SHP77 (cell line): ENCODE results near the gene CABP5.

Experiments
- DNase-seq, 2 experiments: peaks; one replicate each; lab custom pipeline; 2025; lab: John Stamatoyannopoulos, UW

CABP5 gene

DNA sequence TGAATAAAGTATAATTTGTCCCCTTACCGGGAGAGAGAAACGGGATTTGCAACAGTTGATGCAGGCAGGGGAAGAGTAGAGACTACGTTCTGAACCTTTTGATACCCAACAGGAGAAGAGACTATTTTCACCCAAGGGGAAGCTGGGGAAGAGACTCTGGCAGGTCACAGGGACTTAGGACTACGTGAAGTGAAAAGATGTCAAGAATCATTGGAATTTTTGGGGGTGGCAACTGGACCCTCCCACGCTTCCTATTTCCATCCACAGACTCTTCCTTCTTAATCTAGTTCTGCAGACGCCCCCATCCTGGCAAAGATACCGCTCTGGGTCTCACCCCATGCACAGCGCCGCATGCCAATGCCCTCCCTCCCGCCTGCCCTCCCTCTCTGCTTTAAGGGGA lies 13.8 kb downstream of the CABP5 start:
- no peak for DNase-seq

DNA sequence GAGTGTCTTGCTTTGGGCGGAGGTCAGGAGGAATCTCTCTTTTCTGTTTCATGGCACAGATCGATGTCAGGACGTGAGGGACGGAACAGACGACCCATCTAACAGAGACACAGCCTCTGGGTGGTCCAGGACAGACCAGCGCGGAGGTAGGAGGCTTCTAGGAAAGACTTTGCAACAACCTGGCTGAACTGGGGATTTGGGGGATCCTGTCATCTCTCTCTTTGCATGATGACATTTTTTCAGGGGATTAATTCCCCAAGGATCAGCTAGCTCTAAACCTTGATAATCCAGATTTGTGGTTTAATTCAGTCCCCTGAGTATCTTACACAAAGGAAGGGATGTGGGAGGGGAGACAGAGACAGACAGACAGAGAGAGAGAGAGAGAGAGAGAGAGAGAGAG lies 14.4 kb downstream of the CABP5 start:
- no peak for DNase-seq

GRCh38 chr19:48025480-48025879 lies 18.4 kb downstream of the CABP5 start:
- DNase-seq: no peak

- no peak for DNase-seq
Observed at GRCh38 chr19:48023518-48023917, 20.4 kb downstream of the CABP5 start.

DNA sequence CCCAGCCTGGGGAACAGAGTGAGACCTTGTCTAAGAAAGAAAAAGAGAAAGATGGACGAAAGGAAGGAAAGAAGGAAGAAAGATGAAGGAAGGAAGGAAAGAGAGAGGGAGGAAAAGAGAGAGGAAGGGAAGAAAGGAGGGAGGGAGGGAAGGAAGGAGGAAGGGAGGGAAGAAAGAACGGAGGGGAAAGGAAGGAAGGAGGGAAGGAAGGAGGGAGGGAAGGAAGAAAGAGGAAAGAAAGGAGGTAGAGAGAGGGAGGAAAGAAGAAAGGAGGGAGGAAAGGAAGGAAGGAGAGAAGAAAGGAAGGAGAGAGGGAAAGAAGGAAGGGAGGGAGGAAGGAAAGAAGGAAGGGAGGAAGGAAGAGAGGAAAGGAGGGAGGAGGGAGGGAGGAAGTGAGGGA lies 20.9 kb downstream of the CABP5 start:
- DNase-seq: no peak

- DNase-seq: no peak
Observed at GRCh38 chr19:48020686-48021085, 23.2 kb downstream of the CABP5 start.

DNA sequence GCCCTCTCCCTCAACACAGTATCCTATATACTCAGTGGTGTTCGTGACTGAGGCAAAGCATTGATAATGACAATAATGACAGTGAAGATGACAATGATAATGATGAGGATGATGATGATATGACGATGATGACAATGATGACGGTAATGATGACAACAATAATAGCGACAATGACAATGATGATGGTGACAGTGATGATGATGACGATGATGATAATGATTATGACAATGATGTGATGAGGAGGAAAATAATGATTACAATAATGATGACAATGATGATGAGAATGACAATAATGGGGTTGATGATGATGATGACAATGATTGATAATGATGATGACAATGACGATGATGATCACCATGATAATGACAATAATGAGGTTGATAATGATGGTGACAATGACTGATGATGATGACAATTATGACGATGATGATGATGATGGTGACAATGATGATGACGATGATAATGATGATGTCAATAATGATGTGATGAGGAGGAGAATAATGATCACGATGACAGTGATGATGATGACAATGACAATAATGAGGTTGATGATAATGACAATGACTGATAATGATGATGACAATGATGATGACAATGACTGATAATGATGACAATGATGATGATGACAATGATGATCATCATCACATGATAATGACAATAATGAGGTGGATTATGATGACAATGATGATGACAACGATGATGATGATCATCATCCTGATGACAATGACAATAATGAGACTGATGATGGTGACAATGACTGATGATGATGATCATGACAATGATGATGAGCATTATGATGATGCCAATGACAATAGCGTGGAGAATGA lies 32.7 kb downstream of the CABP5 start:
- no peak for DNase-seq

DNA sequence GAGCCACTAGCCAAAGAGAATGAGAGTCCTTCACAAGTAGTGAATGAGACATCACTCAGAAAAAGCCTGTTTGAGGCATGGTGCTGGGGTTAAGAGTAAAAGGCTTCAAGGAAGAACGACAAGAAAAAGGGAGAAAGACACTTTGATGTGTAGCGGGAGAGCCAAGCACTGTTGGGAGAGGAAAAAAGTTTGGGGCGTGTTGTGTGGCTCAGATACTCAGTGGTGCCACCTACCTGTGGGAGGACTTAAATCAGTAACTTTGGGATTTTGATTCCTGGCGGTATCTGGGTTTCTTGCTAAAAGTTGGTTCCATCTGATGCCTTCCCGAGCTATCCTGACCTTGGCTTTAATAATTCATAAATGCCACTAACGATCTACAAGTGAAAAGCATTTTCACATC lies 37.1 kb downstream of the CABP5 start:
- peak; percentile 2 to 21 for DNase-seq

DNA sequence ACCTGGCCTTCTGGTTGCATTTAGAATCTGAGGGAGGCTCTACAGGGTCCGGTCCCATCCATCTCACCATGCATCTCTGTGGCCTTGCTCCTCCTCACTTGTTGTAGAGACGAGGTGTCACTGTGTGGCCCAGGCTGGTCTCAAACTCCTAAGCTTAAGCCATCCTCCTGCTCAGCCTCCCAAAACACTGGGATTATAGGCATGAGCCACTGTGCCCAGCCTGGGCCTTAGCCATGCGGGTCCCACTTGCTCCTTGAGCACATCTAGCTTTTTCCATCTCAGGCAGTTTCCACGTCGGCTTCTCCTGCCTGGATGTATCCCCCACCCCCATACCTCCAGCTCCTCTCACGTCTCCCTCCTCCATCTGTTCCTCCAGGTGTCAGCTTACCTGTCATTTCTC lies 39.6 kb downstream of the CABP5 start:
- no peak for DNase-seq

- DNase-seq: no peak
Observed at GRCh38 chr19:48000846-48001245, 43.0 kb downstream of the CABP5 start.

DNA sequence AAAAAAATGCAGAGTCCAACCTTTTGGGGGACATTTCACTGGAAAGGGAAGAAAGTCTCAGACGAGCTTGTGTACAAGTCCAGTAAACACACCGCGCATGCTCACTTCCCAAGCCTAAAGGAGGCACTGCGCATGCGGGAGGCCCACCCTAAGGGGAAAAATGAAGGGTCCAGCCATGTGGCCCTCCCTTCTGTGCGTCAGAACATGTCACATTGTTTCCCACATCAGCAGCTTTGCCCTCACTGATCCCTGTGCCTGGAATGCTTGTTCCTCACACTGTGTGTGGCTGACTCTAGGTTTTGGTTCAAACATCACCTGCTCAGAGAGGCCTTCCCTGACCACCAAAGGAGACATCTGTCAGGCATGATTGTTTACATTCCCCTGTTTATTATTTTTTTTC lies 45.1 kb downstream of the CABP5 start:
- no peak for DNase-seq

GRCh38 chr19:47996230-47996727 lies 47.6 kb downstream of the CABP5 start:
- no peak for DNase-seq

GRCh38 chr19:47994209-47994802 lies 49.6 kb downstream of the CABP5 start, which contains the start of gene ELSPBP1:
TSS of gene ELSPBP1 (plus strand) at chr19:47994632. CDS start at chr19:48008668, 14,036 bp downstream.
- no peak for DNase-seq

GRCh38 chr19:47992070-47992469 lies 51.8 kb downstream of the CABP5 start, which contains the start of gene BSPH1:
TSS of gene BSPH1 (minus strand) at chr19:47992170. CDS start at chr19:47992081, 89 bp downstream.
- no peak for DNase-seq

- no peak for DNase-seq
Observed at GRCh38 chr19:47991191-47991808, 52.6 kb downstream of the CABP5 start.
